HCT116 (cell line): ENCODE data around the gene EMP2. TPM values are rescaled to one million over a fixed set of nuclear protein-coding genes. Genes with fewer than 3 reads are reported as not detected.
A peak's percentile ranks its signal among the peaks of the same experiment; 100 is the strongest.

Experiments used
- ATAC-seq: fragments of 200-7000 bp; cut with Tn5 transposase; 2 replicates; pipeline ENCODE4 v1.9.1; 2020; ENCODE audit warnings: mild to moderate bottlenecking, moderate library complexity
- BruUV-seq: library from RNA; stranded (reverse); fragments of 400-500 nt; replicated peaks from 2 replicates; lab custom pipeline; 2021; lab: Mats Ljungman, UMichigan
- CTCF ChIA-PET: fragments of 300-600 bp; sonication (Branson Sonifier 250); formaldehyde crosslinking; loops from one replicate; lab custom pipeline; 2021; ENCODE audit warnings: antibody characterized with exemption; lab: Charles Lee
- POLR2A ChIA-PET: fragments of 300-600, 350-600 bp; sonication (Branson Sonifier 250); formaldehyde crosslinking; loops from one replicate; lab custom pipeline; 2021; ENCODE audit warnings: antibody characterized with exemption; lab: Charles Lee
- RAD21 ChIA-PET, 2 experiments: fragments of 300-600 bp; sonication (Branson Sonifier 250); formaldehyde crosslinking; loops; one replicate each; lab custom pipeline; 2023; ENCODE audit warnings: low total read pairs in 2 of 2; ENCODE audit not compliant: uncharacterized antibody in 2 of 2, unreplicated experiment in 2 of 2, low non-redundant PET in 1 of 2; lab: Charles Lee
- DNase-seq: peaks from one replicate; pipeline ENCODE4 v3.0.0-alpha.2; 2010; ENCODE audit warnings: low read depth, low spot score
- H2AFZ ChIP-seq: fragments of 200-600 bp; shearing (Covaris generic), sonication (generic); 2 replicates; pipeline ENCODE4 v1.6.1; 2017; ENCODE audit warnings: low read depth, mixed run types, mixed read lengths, antibody characterized with exemption, low read length; ENCODE audit not compliant: poor library complexity, severe bottlenecking
- H3K27ac ChIP-seq: 2 replicates; pipeline ENCODE4 v1.5.1; 2012; ENCODE audit warnings: low read depth, low read length
- H3K27me3 ChIP-seq: fragments of 200-600 bp; sonication (generic); 2 replicates; pipeline ENCODE4 v1.6.1; 2016; ENCODE audit warnings: mixed run types, low read length, mixed read lengths; ENCODE audit not compliant: insufficient read depth
- H3K36me3 ChIP-seq, 2 experiments: fragments of 200-500 bp in 1 of 2; fragments of 200-600 bp in 1 of 2; sonication (Bioruptor generic) in 1 of 2; sonication (generic) in 1 of 2; 2 replicates each; pipeline versions ENCODE4 v1.5.1 to v1.6.1; 2014 to 2016; ENCODE audit warnings: low read length in 2 of 2, inconsistent platforms in 1 of 2, mixed read lengths in 1 of 2, mixed run types in 1 of 2; ENCODE audit not compliant: insufficient read depth in 2 of 2, control insufficient read depth in 1 of 2
- H3K4me1 ChIP-seq, 2 experiments: fragments of 200-600 bp in 1 of 2; sonication (generic) in 1 of 2; 2 replicates each; pipeline versions ENCODE4 v1.5.1 to v1.6.1; 2012 to 2017; ENCODE audit warnings: low read length in 2 of 2, inconsistent platforms in 1 of 2, mild to moderate bottlenecking in 1 of 2, mixed read lengths in 1 of 2, mixed run types in 1 of 2, moderate library complexity in 1 of 2; ENCODE audit not compliant: insufficient read depth in 2 of 2, control insufficient read depth in 1 of 2
- H3K4me2 ChIP-seq: fragments of 200-600 bp; sonication (generic); 2 replicates; pipeline ENCODE4 v1.6.1; 2017; ENCODE audit warnings: mixed run types, low read length, mixed read lengths
- H3K4me3 ChIP-seq, 2 experiments: fragments of 200-600 bp in 1 of 2; sonication (generic) in 1 of 2; replicated peaks in 1 of 2; 2 replicates each; pipeline ENCODE4 v1.5.1; 2011 to 2016; ENCODE audit warnings: low read length in 2 of 2, control low read depth in 1 of 2, low read depth in 1 of 2, mild to moderate bottlenecking in 1 of 2, mixed read lengths in 1 of 2, mixed run types in 1 of 2
- H3K79me2 ChIP-seq: fragments of 200-600 bp; sonication (generic); 2 replicates; pipeline ENCODE4 v1.6.1; 2017; ENCODE audit warnings: mild to moderate bottlenecking, mixed run types, low read length, moderate library complexity, mixed read lengths; ENCODE audit not compliant: insufficient read depth
- H3K9ac ChIP-seq: fragments of 200-600 bp; sonication (generic); 2 replicates; pipeline ENCODE4 v1.6.1; 2016; ENCODE audit warnings: low read length, mixed read lengths
- H3K9me2 ChIP-seq: fragments of 200-600 bp; sonication (generic), shearing (Covaris generic); 2 replicates; pipeline ENCODE4 v1.6.1; 2017; ENCODE audit warnings: mixed run types, mild to moderate bottlenecking, moderate library complexity; ENCODE audit not compliant: insufficient read depth
- H3K9me3 ChIP-seq, 2 experiments: fragments of 200-500 bp in 1 of 2; fragments of 200-600 bp in 1 of 2; sonication (Bioruptor generic) in 1 of 2; sonication (generic) in 1 of 2; 2 replicates each; pipeline ENCODE4 v1.6.1; 2014 to 2017; ENCODE audit warnings: low read length in 2 of 2, mixed read lengths in 2 of 2, inconsistent platforms in 1 of 2, low read depth in 1 of 2, mild to moderate bottlenecking in 1 of 2, mixed run types in 1 of 2, moderate library complexity in 1 of 2; ENCODE audit not compliant: control insufficient read depth in 1 of 2, insufficient read depth in 1 of 2
- H4K20me1 ChIP-seq: fragments of 200-600 bp; sonication (generic), shearing (Covaris generic); 2 replicates; pipeline ENCODE4 v1.6.1; 2017; ENCODE audit warnings: mixed run types, mild to moderate bottlenecking, moderate library complexity; ENCODE audit not compliant: insufficient read depth
- CTCF ChIP-seq, 3 experiments: fragments of 200-600 bp in 1 of 3; sonication (generic) in 1 of 3; IDR thresholded peaks in 2 of 3; conservative IDR thresholded peaks in 1 of 3; 2 replicates each; pipeline ENCODE4 v1.5.1; 2012 to 2017; ENCODE audit warnings: low read depth in 2 of 3, low read length in 2 of 3, antibody characterized with exemption in 1 of 3, borderline replicate concordance in 1 of 3, control low read depth in 1 of 3, mild to moderate bottlenecking in 1 of 3, mixed read lengths in 1 of 3, mixed run types in 1 of 3, moderate library complexity in 1 of 3; ENCODE audit not compliant: insufficient read depth in 1 of 3
- ELF1 ChIP-seq: IDR thresholded peaks from 2 replicates; pipeline ENCODE4 v1.6.1; 2012; ENCODE audit warnings: low read depth, borderline replicate concordance
- MAX ChIP-seq: IDR thresholded peaks from 2 replicates; pipeline ENCODE4 v1.6.1; 2012
- SP1 ChIP-seq: IDR thresholded peaks from 2 replicates; pipeline ENCODE4 v1.6.1; 2012; ENCODE audit warnings: low read depth
- SRF ChIP-seq: IDR thresholded peaks from 2 replicates; pipeline ENCODE4 v1.6.1; 2012; ENCODE audit warnings: low read depth
- TCF7L2 ChIP-seq: IDR thresholded peaks from 2 replicates; pipeline ENCODE4 v1.7.0; 2011; ENCODE audit warnings: borderline replicate concordance, inconsistent platforms; ENCODE audit not compliant: insufficient read depth, insufficient read length; ENCODE audit errors: extremely low read depth
- ZFX ChIP-seq: fragments of 450-650 bp; IDR thresholded peaks from 2 replicates; pipeline ENCODE4 v1.6.1; 2017
- intact Hi-C: fragments of 100-400 bp; cut with micrococcal nuclease; formaldehyde crosslinking; loops from 2 replicates; pipeline ENCODE4 v1.10.0; 2022
- total RNA-seq: library from RNA; stranded (reverse); gene quantifications from one replicate; pipeline ENCODE4 v1.2.1, GENCODE V29; 2021; ENCODE audit not compliant: unreplicated experiment

EMP2 gene
- total RNA-seq, 1 experiment from 2014 or later = 32.6 TPM

- Histone ChIP-seq H3K4me2 (no peak overlapping the region), H3K36me3 (no peaks in the 10 kb centered on the region; a peak in 1 of 4 replicates), H3K27ac (no peak overlapping the region), H3K79me2 (no peaks in the 10 kb centered on the region), H4K20me1 (no peaks in the 10 kb centered on the region), H3K4me3 (no peak overlapping the region), H3K9me3 (no peaks in the 10 kb centered on the region), H3K9me2 (no peaks in the 10 kb centered on the region), H3K9ac (no peak overlapping the region), H3K4me1 (peaks cover 5 to 11% of the 10 kb centered on the region in 2 experiments; a peak in 3 of 4 replicates), H3K27me3 (no peaks in the 10 kb centered on the region), H2AFZ (no peak overlapping the region)
- intact Hi-C loops = loop anchor here (10.0 kb wide), 1 partner anchor 1336 kb away; no protein-coding TSS in a partner anchor
- RAD21 ChIA-PET = no interaction called here
- BruUV-seq = no TSS peak
- CTCF ChIA-PET = no interaction called here
- POLR2A ChIA-PET = no interaction called here
- DNase-seq (no peak), ATAC-seq (peak; percentile 73)
- TF ChIP-seq CTCF (IDR thresholded peaks at IDR 0.05 in 2 of 3, conservative IDR thresholded peaks at IDR 0.05 in 1 of 3; ENCODE audit: borderline replicate concordance in 1 of 3, insufficient read depth in 1 of 3, low read depth in 2 of 3, low read length in 2 of 3) (peak in 1 of 3 experiments; percentile 11; a peak in 1 of 6 replicates), TCF7L2 (no peak)
Measured at GRCh38 chr16:10501016-10501607, 79.3 kb downstream of the EMP2 start.

GRCh38 chr16:10500582-10500981 is 79.8 kb downstream of the EMP2 start:
- intact Hi-C loops = loop anchor here (10.0 kb wide), 1 partner anchor 1336 kb away; no protein-coding TSS in a partner anchor
- Histone ChIP-seq H3K9me3 (peaks cover 0 to 4% of the 10 kb centered on the region in 2 experiments; a peak in 1 of 4 replicates), H3K9me2 (no peaks in the 10 kb centered on the region), H2AFZ (no peak overlapping the region), H3K9ac (no peak overlapping the region), H3K79me2 (no peaks in the 10 kb centered on the region), H3K4me2 (no peak overlapping the region), H4K20me1 (no peaks in the 10 kb centered on the region), H3K27ac (no peak overlapping the region), H3K4me3 (no peak overlapping the region), H3K27me3 (no peaks in the 10 kb centered on the region), H3K36me3 (no peaks in the 10 kb centered on the region; a peak in 1 of 4 replicates), H3K4me1 (peaks cover 5 to 11% of the 10 kb centered on the region in 2 experiments; a peak in 3 of 4 replicates)
- no TSS peak for BruUV-seq
- ChIA-PET RAD21 (no interaction called here), POLR2A (no interaction called here), CTCF (no interaction called here)
- TF ChIP-seq SP1 = no peak
- no peak for TF ChIP-seq ELF1
- TF ChIP-seq SRF = no peak
- no peak for TF ChIP-seq CTCF (IDR thresholded peaks at IDR 0.05 in 2 of 3, conservative IDR thresholded peaks at IDR 0.05 in 1 of 3; ENCODE audit: borderline replicate concordance in 1 of 3, insufficient read depth in 1 of 3, low read depth in 2 of 3, low read length in 2 of 3)
- TF ChIP-seq MAX = no peak
- no peak for TF ChIP-seq ZFX
- ATAC-seq = 0 out of 2 replicates have a peak, but pooled peaks have one; percentile 4
- DNase-seq = no peak
